Lung microvascular endothelial cell (primary cell): ENCODE results near the gene GSG1. TPM values are rescaled to one million over a fixed set of nuclear protein-coding genes. Genes with fewer than 3 reads are reported as not detected.
"Not testable (repeated sequence)": the region's sequence is repeated elsewhere in the genome, so short reads cannot be mapped to it uniquely, and the experiment has no call there.

Experiments used
- DNase-seq, 2 donors: peaks; one replicate each; pipeline versions ENCODE4 v3.0.0 to v3.0.0-alpha.2; 2010; ENCODE audit warnings: low read depth in 2 of 2
- total RNA-seq: library from RNA; depleted of rRNA; stranded (reverse); fragments of >200 nt; gene quantifications from 2 replicates; pipeline ENCODE4 v1.2.1, GENCODE V29; 2014

The GSG1 gene
- total RNA-seq, 1 donor from 2014 or later = not detected

- peak in 1 of 2 donors; percentile 45 for DNase-seq
Measured at GRCh38 chr12:13093191-13093847, 10.1 kb downstream of the GSG1 start.

GRCh38 chr12:13091832-13092231, 11.6 kb downstream of the GSG1 start:
- DNase-seq = no peak

GRCh38 chr12:13090054-13090453, 13.4 kb downstream of the GSG1 start:
- no peak for DNase-seq

GRCh38 chr12:13088496-13088895, 15.0 kb downstream of the GSG1 start:
- DNase-seq = no peak

GRCh38 chr12:13087766-13088165, 15.7 kb downstream of the GSG1 start:
- DNase-seq = no peak

GRCh38 chr12:13085968-13086686, 17.3 kb downstream of the GSG1 start:
- peak; percentile 18 to 56 for DNase-seq

GRCh38 chr12:13084898-13085640, 18.4 kb downstream of the GSG1 start:
- DNase-seq = no peak

GRCh38 chr12:13083638-13084037, 19.8 kb downstream of the GSG1 start:
- not testable (repeated sequence) for DNase-seq

- no peak for DNase-seq
Measured at GRCh38 chr12:13082861-13083260, 20.6 kb downstream of the GSG1 start.

- DNase-seq = peak in 1 of 2 donors; percentile 26
Measured at GRCh38 chr12:13080266-13080665, 23.2 kb downstream of the GSG1 start.

GRCh38 chr12:13079440-13079906, 24.0 kb downstream of the GSG1 start:
- peak; percentile 57 to 99 for DNase-seq

GRCh38 chr12:13075786-13076570, 27.5 kb downstream of the GSG1 start:
- no peak for DNase-seq

GRCh38 chr12:13075118-13075480, 28.4 kb downstream of the GSG1 start:
- peak in 1 of 2 donors; percentile 14 for DNase-seq

- no peak for DNase-seq
Measured at GRCh38 chr12:13074396-13075117, 28.9 kb downstream of the GSG1 start.

GRCh38 chr12:13073173-13073572, 30.3 kb downstream of the GSG1 start:
- DNase-seq = peak in 1 of 2 donors; percentile 31

- no peak for DNase-seq
Measured at GRCh38 chr12:13071305-13072280, 31.9 kb downstream of the GSG1 start.

- DNase-seq = no peak
Measured at GRCh38 chr12:13069380-13069779, 34.1 kb downstream of the GSG1 start.

GRCh38 chr12:13067322-13067721, 36.1 kb downstream of the GSG1 start:
- DNase-seq = no peak

GRCh38 chr12:13066459-13066858, 37.0 kb downstream of the GSG1 start:
- no peak for DNase-seq

- DNase-seq = no peak
Measured at GRCh38 chr12:13066014-13066413, 37.5 kb downstream of the GSG1 start.
